ENCODE data around the gene ATP5IF1. TPM values are rescaled to one million over a fixed set of nuclear protein-coding genes. Genes with fewer than 3 reads are reported as not detected.

ATP5IF1 gene
- total and polyA plus RNA-seq, 2 of the 13 experiments (the other 11 are each of a cell fraction or from before 2014, with no cell fraction given): 97.7 to 131 TPM

DNA sequence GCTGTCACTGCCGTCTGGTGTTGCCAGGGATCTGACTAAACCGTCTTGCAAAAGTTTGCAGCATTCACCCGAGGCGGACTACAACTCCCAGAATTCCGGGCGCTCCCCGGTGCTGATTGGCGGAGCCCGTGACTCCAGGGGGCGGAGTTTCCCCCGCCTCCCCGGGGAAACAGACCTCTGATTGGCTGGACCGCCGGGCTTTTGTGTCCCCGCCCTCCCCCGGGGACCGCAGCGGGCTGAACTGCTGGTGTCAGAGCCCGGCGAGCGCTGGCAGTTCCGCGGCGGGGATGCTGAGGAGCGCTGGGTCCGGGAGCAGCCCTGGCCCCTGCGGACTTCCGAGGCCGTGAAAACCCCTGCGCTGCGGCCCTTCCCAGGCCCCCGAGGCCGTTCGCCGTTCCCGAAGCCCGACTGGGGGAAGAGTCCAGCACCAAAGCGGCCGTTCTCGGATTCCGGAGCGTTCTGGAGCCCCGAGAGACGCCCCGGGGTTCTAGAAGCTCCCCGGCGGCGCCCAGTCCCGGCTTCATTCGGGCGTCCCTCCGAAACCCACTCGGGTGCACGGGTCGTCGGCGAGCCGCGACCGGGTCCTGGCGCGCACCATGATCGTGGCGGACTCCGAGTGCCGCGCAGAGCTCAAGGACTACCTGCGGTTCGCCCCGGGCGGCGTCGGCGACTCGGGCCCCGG is 23.5 kb downstream of the ATP5IF1 start, which contains the start of gene SESN2 (continued):
- TF ChIP-seq ZSCAN31 (CRISPR knock-in tag; IDR thresholded peaks at IDR 0.05; ENCODE audit: low read depth): peak; percentile 90
- 0 out of 2 replicates have a peak, but pooled peaks have one; percentile 24 for TF ChIP-seq ZBTB3 (CRISPR knock-in tag; IDR thresholded peaks at IDR 0.05; ENCODE audit: borderline replicate concordance, low read depth)
- no peak for TF ChIP-seq ZNF281 (CRISPR knock-in tag; IDR thresholded peaks at IDR 0.05; ENCODE audit: borderline replicate concordance)
- TF ChIP-seq, protein P1, sequence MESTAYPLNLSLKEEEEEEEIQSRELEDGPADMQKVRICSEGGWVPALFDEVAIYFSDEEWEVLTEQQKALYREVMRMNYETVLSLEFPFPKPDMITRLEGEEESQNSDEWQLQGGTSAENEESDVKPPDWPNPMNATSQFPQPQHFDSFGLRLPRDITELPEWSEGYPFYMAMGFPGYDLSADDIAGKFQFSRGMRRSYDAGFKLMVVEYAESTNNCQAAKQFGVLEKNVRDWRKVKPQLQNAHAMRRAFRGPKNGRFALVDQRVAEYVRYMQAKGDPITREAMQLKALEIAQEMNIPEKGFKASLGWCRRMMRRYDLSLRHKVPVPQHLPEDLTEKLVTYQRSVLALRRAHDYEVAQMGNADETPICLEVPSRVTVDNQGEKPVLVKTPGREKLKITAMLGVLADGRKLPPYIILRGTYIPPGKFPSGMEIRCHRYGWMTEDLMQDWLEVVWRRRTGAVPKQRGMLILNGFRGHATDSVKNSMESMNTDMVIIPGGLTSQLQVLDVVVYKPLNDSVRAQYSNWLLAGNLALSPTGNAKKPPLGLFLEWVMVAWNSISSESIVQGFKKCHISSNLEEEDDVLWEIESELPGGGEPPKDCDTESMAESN (CRISPR knock-in tag; conservative IDR thresholded peaks at IDR 0.05): no peak
- TF ChIP-seq ZNF615 (CRISPR knock-in tag; IDR thresholded peaks at IDR 0.05; ENCODE audit: borderline replicate concordance): no peak
- TF ChIP-seq, protein P2, sequence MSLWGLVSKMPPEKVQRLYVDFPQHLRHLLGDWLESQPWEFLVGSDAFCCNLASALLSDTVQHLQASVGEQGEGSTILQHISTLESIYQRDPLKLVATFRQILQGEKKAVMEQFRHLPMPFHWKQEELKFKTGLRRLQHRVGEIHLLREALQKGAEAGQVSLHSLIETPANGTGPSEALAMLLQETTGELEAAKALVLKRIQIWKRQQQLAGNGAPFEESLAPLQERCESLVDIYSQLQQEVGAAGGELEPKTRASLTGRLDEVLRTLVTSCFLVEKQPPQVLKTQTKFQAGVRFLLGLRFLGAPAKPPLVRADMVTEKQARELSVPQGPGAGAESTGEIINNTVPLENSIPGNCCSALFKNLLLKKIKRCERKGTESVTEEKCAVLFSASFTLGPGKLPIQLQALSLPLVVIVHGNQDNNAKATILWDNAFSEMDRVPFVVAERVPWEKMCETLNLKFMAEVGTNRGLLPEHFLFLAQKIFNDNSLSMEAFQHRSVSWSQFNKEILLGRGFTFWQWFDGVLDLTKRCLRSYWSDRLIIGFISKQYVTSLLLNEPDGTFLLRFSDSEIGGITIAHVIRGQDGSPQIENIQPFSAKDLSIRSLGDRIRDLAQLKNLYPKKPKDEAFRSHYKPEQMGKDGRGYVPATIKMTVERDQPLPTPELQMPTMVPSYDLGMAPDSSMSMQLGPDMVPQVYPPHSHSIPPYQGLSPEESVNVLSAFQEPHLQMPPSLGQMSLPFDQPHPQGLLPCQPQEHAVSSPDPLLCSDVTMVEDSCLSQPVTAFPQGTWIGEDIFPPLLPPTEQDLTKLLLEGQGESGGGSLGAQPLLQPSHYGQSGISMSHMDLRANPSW (CRISPR knock-in tag; IDR thresholded peaks at IDR 0.05; ENCODE audit: borderline replicate concordance): no peak
- no peak for TF ChIP-seq RNF219 (CRISPR knock-in tag; IDR thresholded peaks at IDR 0.05)
- TF ChIP-seq, protein P3, sequence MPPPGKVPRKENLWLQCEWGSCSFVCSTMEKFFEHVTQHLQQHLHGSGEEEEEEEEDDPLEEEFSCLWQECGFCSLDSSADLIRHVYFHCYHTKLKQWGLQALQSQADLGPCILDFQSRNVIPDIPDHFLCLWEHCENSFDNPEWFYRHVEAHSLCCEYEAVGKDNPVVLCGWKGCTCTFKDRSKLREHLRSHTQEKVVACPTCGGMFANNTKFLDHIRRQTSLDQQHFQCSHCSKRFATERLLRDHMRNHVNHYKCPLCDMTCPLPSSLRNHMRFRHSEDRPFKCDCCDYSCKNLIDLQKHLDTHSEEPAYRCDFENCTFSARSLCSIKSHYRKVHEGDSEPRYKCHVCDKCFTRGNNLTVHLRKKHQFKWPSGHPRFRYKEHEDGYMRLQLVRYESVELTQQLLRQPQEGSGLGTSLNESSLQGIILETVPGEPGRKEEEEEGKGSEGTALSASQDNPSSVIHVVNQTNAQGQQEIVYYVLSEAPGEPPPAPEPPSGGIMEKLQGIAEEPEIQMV (CRISPR knock-in tag; IDR thresholded peaks at IDR 0.05; ENCODE audit: low read depth): no peak; the same call in 1 of the 2 replicates
- TF ChIP-seq ZNF280B (CRISPR knock-in tag; IDR thresholded peaks at IDR 0.05; ENCODE audit: borderline replicate concordance): peak; percentile 72
- 0 out of 2 replicates have a peak, but pooled peaks have one; percentile 26 for TF ChIP-seq ZNF567 (CRISPR knock-in tag; IDR thresholded peaks at IDR 0.05; ENCODE audit: borderline replicate concordance)
- no peak for TF ChIP-seq NR2F6 (IDR thresholded peaks at IDR 0.05)
- no peak for TF ChIP-seq NR2F6 (CRISPR knock-in tag; IDR thresholded peaks at IDR 0.05)
- TF ChIP-seq ZNF589 (CRISPR knock-in tag; conservative IDR thresholded peaks at IDR 0.05): no peak; the same call in 1 of the 2 replicates
- TF ChIP-seq KDM4B (CRISPR knock-in tag; IDR thresholded peaks at IDR 0.05): no peak
- TF ChIP-seq ZNF34 (CRISPR knock-in tag; IDR thresholded peaks at IDR 0.05; ENCODE audit: borderline replicate concordance): no peak

All from HepG2 (cell line).